Thyroid gland (tissue), 4 donors: ENCODE measurements around the gene DGUOK. TPM values are rescaled to one million over a fixed set of nuclear protein-coding genes. Genes with fewer than 3 reads are reported as not detected.

Experiments used
- DNase-seq, 2 donors: peaks; one replicate each; pipeline ENCODE4 v3.0.0-alpha.2; 2019
- H3K27ac ChIP-seq, 3 donors: fragments of 200-600 bp; sonication (generic); 1 replicate in 2 of 3; 2 replicates in 1 of 3; pipeline ENCODE4 v1.5.1; 2016 to 2019; ENCODE audit warnings: mild to moderate bottlenecking in 1 of 3, moderate library complexity in 1 of 3
- H3K27me3 ChIP-seq: fragments of 200-600 bp; sonication (generic); one replicate; pipeline ENCODE4 v1.5.1; 2019
- H3K36me3 ChIP-seq, 2 donors: fragments of 200-600 bp; sonication (generic); one replicate each; pipeline ENCODE4 v1.5.1; 2016 to 2019
- H3K4me1 ChIP-seq, 2 donors: fragments of 200-600 bp; sonication (generic); one replicate each; pipeline ENCODE4 v1.5.1; 2017 to 2019
- H3K4me3 ChIP-seq, 3 donors: fragments of 200-600 bp; sonication (generic); replicated peaks in 1 of 3; 1 replicate in 2 of 3; 2 replicates in 1 of 3; pipeline ENCODE4 v1.5.1; 2016; ENCODE audit warnings: mild to moderate bottlenecking in 1 of 3
- H3K9me3 ChIP-seq: fragments of 200-600 bp; sonication (generic); one replicate; pipeline ENCODE4 v1.5.1; 2017
- POLR2A ChIP-seq, 2 donors: fragments of 450-650 bp; IDR thresholded peaks; one replicate each; pipeline ENCODE4 v1.6.1; 2017; ENCODE audit warnings: antibody characterized with exemption in 2 of 2, mild to moderate bottlenecking in 2 of 2, moderate library complexity in 1 of 2
- WGBS, 2 donors: methylation state at CpG; one replicate each; pipeline ENCODE4 v1.1.5; 2017; 5-methylcytosine and 5-hydroxymethylcytosine counted together
- intact Hi-C: fragments of 100-400 bp; cut with DNase I; formaldehyde crosslinking; loops from one replicate; pipeline ENCODE4 v1.15.1; 2023
- small RNA-seq: library from RNA; depleted of rRNA; stranded (forward); fragments of <200 nt; gene quantifications from one replicate; pipeline ENCODE3, GENCODE V24; 2016
- total RNA-seq, 4 donors: library from RNA; depleted of rRNA; stranded (reverse); fragments of >200 nt; gene quantifications; one replicate each; pipeline ENCODE4 v1.2.3, GENCODE V29; 2016
- TF ChIP-seq, protein P1 (sequence below), 6 experiments: fragments of 200-600 bp in 3 of 6; fragments of 450-650 bp in 3 of 6; sonication (generic) in 3 of 6; IDR thresholded peaks; one replicate each; pipeline ENCODE4 v1.5.1; 2016 to 2019; ENCODE audit warnings: antibody characterized with exemption in 6 of 6, mild to moderate bottlenecking in 2 of 6, inconsistent platforms in 1 of 6, moderate library complexity in 1 of 6

DGUOK gene
- total RNA-seq, 4 donors from 2014 or later = 41.8 to 65.8 (median 46.9) TPM

DNA sequence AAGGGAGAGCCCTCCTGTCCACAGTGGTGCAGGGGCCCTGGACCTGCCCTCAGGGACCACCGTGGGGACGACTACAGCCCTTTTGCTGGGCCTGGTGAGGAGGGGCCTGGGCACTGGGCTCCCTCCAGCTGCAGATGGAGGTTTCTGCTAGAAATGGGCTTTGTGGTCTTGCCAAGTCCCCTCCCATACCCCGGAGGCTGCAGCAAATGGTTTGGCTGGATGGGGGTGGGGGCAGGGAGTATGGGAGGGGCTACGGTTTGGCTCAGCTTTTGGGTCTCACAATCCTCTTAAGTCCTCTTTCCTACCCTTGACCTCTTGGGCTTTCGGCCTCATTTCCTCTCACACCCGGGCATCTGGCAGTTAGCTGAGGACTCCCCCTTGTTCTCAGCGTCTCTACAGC is 79.8 kb downstream of the DGUOK start:
- Histone ChIP-seq H3K9me3 (no peaks in the 10 kb centered on the region), H3K36me3 (no peaks in the 10 kb centered on the region), H3K27ac (no peak overlapping the region), H3K27me3 (no peaks in the 10 kb centered on the region), H3K4me1 (peaks cover 23 to 38% of the 10 kb centered on the region in 2 donors), H3K4me3 (no peak overlapping the region)
- intact Hi-C loops = loop anchor here (10.0 kb wide), 1 partner anchor 82 kb away; the partner anchor contains the start of gene DGUOK
- no peak for TF ChIP-seq POLR2A (IDR thresholded peaks at IDR 0.05)
- TF ChIP-seq, protein P1, sequence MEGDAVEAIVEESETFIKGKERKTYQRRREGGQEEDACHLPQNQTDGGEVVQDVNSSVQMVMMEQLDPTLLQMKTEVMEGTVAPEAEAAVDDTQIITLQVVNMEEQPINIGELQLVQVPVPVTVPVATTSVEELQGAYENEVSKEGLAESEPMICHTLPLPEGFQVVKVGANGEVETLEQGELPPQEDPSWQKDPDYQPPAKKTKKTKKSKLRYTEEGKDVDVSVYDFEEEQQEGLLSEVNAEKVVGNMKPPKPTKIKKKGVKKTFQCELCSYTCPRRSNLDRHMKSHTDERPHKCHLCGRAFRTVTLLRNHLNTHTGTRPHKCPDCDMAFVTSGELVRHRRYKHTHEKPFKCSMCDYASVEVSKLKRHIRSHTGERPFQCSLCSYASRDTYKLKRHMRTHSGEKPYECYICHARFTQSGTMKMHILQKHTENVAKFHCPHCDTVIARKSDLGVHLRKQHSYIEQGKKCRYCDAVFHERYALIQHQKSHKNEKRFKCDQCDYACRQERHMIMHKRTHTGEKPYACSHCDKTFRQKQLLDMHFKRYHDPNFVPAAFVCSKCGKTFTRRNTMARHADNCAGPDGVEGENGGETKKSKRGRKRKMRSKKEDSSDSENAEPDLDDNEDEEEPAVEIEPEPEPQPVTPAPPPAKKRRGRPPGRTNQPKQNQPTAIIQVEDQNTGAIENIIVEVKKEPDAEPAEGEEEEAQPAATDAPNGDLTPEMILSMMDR (IDR thresholded peaks at IDR 0.05) = no peak
- DNase-seq = no peak
- WGBS, 2 donors = 44 to 48% methylated on average over 7 of the region's 7 CpGs

DNA sequence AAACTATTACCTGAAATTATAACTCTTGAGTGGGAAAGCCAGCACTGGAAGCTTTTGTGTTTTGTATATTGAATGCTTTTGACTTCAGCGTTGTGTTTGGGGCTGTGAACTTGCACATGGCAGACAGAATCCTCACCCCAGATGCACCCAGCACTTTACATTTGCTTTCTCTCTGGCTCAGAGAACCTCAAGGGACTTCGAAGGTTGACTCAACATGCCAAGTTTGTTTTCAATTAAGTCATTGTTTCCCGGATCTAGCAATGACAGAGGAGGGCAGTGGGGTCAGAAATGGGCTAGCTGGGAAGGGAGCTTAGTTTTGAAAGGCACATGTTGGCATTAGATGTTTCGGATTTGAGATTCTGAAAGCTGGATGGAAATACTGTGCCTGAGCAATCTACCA is 80.4 kb downstream of the DGUOK start:
- H3K36me3 ChIP-seq = no peaks in the 10 kb centered on the region
- no peak overlapping the region for H3K4me3 ChIP-seq
- intact Hi-C loops = loop anchor here (10.0 kb wide), 1 partner anchor 82 kb away; the partner anchor contains the start of gene DGUOK
- WGBS, 2 donors = 61 to 63% methylated on average over 4 of the region's 4 CpGs
- no peak for DNase-seq
- peaks cover 23 to 35% of the 10 kb centered on the region in 2 donors for H3K4me1 ChIP-seq
- H3K27me3 ChIP-seq = no peaks in the 10 kb centered on the region
- no peaks in the 10 kb centered on the region for H3K9me3 ChIP-seq
- TF ChIP-seq, protein P1 (IDR thresholded peaks at IDR 0.05) = no peak
- TF ChIP-seq POLR2A (IDR thresholded peaks at IDR 0.05) = no peak
- H3K27ac ChIP-seq = no peak overlapping the region

DNA sequence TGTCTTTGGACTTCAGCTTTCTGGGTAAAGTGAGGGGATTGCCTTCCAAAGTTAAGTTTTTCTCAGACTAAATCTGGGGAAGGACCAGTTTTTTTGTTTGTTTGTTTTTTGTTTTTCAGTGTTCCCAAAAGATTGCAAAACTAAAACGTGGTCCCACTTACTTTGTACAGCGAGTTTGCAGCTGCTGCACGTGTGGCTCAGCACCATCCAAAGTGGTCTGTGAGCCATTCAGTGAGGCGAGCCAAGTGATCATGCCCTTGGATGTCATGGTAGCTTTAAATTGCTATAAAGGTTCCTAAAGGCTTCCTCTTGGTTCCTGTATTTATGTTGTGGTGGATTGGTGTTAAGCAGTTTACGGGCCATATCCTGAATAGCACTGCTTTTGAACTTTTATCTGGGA is 81.0 kb downstream of the DGUOK start:
- H3K4me1 ChIP-seq = peaks cover 23 to 32% of the 10 kb centered on the region in 2 donors
- DNase-seq = no peak
- no peaks in the 10 kb centered on the region for H3K9me3 ChIP-seq
- TF ChIP-seq POLR2A (IDR thresholded peaks at IDR 0.05) = no peak
- TF ChIP-seq, protein P1 (IDR thresholded peaks at IDR 0.05) = no peak
- H3K36me3 ChIP-seq = no peaks in the 10 kb centered on the region
- H3K4me3 ChIP-seq = no peak overlapping the region
- WGBS, 2 donors = 93 to 94% methylated on average over 5 of the region's 5 CpGs
- H3K27ac ChIP-seq = no peak overlapping the region
- H3K27me3 ChIP-seq = no peaks in the 10 kb centered on the region
- intact Hi-C loops = loop anchor here (10.0 kb wide), 1 partner anchor 83 kb away; the partner anchor contains the start of gene DGUOK

Small RNAs within 50 kb of the gene (small RNA-seq; reads per million reads assigned to genes)
- gene AC110801.1 = not detected
- gene RNA5SP97 = not detected

Other genes with a start within 250 kb of the DGUOK start
- gene TPRKB, start 189.5 kb upstream of the DGUOK start, total RNA-seq = 10 to 100 TPM; 16.2 to 25.7 (median 19.7) TPM
- gene DUSP11, start 146.8 kb upstream of the DGUOK start, total RNA-seq = 10 to 100 TPM; 22.2 to 40.0 (median 31.0) TPM
- not detected for gene C2orf78, start 142.7 kb upstream of the DGUOK start, total RNA-seq
- 10 to 100 TPM; 31.9 to 45.2 (median 36.6) TPM for gene STAMBP, start 97.9 kb upstream of the DGUOK start, total RNA-seq
- 10 to 100 TPM in 1 of 4 donors, 1 to 10 TPM in 3; 1.5 to 24.4 (median 2.3) TPM for gene ACTG2, start 33.9 kb upstream of the DGUOK start, total RNA-seq
- gene TET3, start 58.0 kb downstream of the DGUOK start, total RNA-seq = 10 to 100 TPM in 1 of 4 donors, 1 to 10 TPM in 3; 6.4 to 10.8 (median 7.5) TPM
- gene BOLA3, start 221.0 kb downstream of the DGUOK start, total RNA-seq = 10 to 100 TPM; 16.4 to 94.2 (median 78.6) TPM